Endothelial cell of umbilical vein (primary cell): Measurements from ENCODE around the gene TRMT61B. TPM values are rescaled to one million over a fixed set of nuclear protein-coding genes. Genes with fewer than 3 reads are reported as not detected.

Experiments
- BruUV-seq: library from RNA; stranded (reverse); fragments of 400-500 nt; replicated peaks from 2 replicates; lab custom pipeline; 2021; lab: Mats Ljungman, UMichigan
- CTCF ChIA-PET: fragments of 300-600, 350-600 bp; sonication (Branson Sonifier 250); formaldehyde crosslinking; loops from one replicate; lab custom pipeline; 2021; ENCODE audit warnings: antibody characterized with exemption, inconsistent platforms; lab: Charles Lee
- POLR2A ChIA-PET: fragments of 300-600, 350-600 bp; sonication (Branson Sonifier 250); formaldehyde crosslinking; loops from one replicate; lab custom pipeline; 2021; ENCODE audit warnings: antibody characterized with exemption, inconsistent platforms; lab: Charles Lee
- DNase-seq: peaks from one replicate; pipeline ENCODE4 v3.0.0-alpha.2; 2011; ENCODE audit warnings: low read depth, low spot score
- FAIRE-seq: peaks from 2 replicates; lab custom pipeline; 2011; peaks lifted over from hg19 to GRCh38; lab: Jason Lieb, UNC
- H2AFZ ChIP-seq: 2 replicates; pipeline ENCODE4 v1.6.0; 2012; ENCODE audit warnings: low read depth, low read length, control low read depth, inconsistent platforms
- H3K27ac ChIP-seq: 2 replicates; pipeline ENCODE4 v1.5.1; 2011; ENCODE audit warnings: low read depth, mild to moderate bottlenecking, control low read depth, low read length, moderate library complexity; ENCODE audit not compliant: insufficient read depth
- H3K27me3 ChIP-seq, 2 experiments: 2 replicates each; pipeline versions ENCODE4 v1.6.0 to v1.6.1; 2011; ENCODE audit warnings: low read length in 2 of 2, mixed read lengths in 1 of 2; ENCODE audit not compliant: control insufficient read depth in 2 of 2, insufficient read depth in 2 of 2
- H3K36me3 ChIP-seq, 2 experiments: 2 replicates in 1 of 2; 3 replicates in 1 of 2; pipeline ENCODE4 v1.5.1; 2011; ENCODE audit warnings: low read length in 2 of 2, mild to moderate bottlenecking in 1 of 2, moderate library complexity in 1 of 2; ENCODE audit not compliant: control insufficient read depth in 2 of 2, insufficient read depth in 2 of 2; ENCODE audit errors: extremely low read depth in 1 of 2
- H3K4me1 ChIP-seq: 3 replicates; pipeline ENCODE4 v1.5.1; 2011; ENCODE audit warnings: mild to moderate bottlenecking, low read length; ENCODE audit not compliant: control insufficient read depth, insufficient read depth; ENCODE audit errors: extremely low read depth
- H3K4me2 ChIP-seq: 2 replicates; pipeline ENCODE4 v1.6.1; 2011; ENCODE audit warnings: low read length, control low read depth, mixed read lengths; ENCODE audit not compliant: insufficient read depth
- H3K4me3 ChIP-seq, 3 experiments: fragments of 200-600 bp in 1 of 3; sonication (generic), shearing (Covaris generic) in 1 of 3; replicated peaks in 1 of 3; 2 replicates each; pipeline ENCODE4 v1.5.1; 2011 to 2016; ENCODE audit warnings: control low read depth in 3 of 3, low read length in 3 of 3, mild to moderate bottlenecking in 2 of 3, inconsistent platforms in 1 of 3, low read depth in 1 of 3, moderate library complexity in 1 of 3; ENCODE audit not compliant: insufficient read depth in 1 of 3
- H3K79me2 ChIP-seq: 2 replicates; pipeline ENCODE4 v1.6.0; 2012; ENCODE audit warnings: low read length, inconsistent platforms; ENCODE audit not compliant: control insufficient read depth, insufficient read depth
- H3K9ac ChIP-seq: replicated peaks from 2 replicates; pipeline ENCODE3; 2011; ENCODE audit warnings: low read length, control low read depth; ENCODE audit not compliant: insufficient read depth; ENCODE audit errors: extremely low read depth
- H3K9me1 ChIP-seq: replicated peaks from 3 replicates; pipeline ENCODE4 v1.6.0; 2011; ENCODE audit warnings: mild to moderate bottlenecking, low read length; ENCODE audit not compliant: control insufficient read depth, insufficient read depth; ENCODE audit errors: extremely low read depth
- H3K9me3 ChIP-seq: replicated peaks from 2 replicates; pipeline ENCODE4 v1.5.1; 2012; ENCODE audit warnings: low read length, inconsistent platforms; ENCODE audit not compliant: control insufficient read depth, insufficient read depth
- H4K20me1 ChIP-seq: replicated peaks from 2 replicates; pipeline ENCODE3; 2011; ENCODE audit warnings: mild to moderate bottlenecking, low read length; ENCODE audit not compliant: control insufficient read depth, insufficient read depth; ENCODE audit errors: extremely low read depth
- EZH2 ChIP-seq: IDR thresholded peaks from 2 replicates; pipeline ENCODE4 v1.6.1; 2012; ENCODE audit warnings: borderline replicate concordance, low read depth, mild to moderate bottlenecking, moderate library complexity, low read length, inconsistent platforms; ENCODE audit not compliant: severe bottlenecking
- FOS ChIP-seq: IDR thresholded peaks from 2 replicates; pipeline ENCODE4 v1.6.1; 2011; ENCODE audit warnings: mild to moderate bottlenecking, low read length, moderate library complexity, borderline replicate concordance; ENCODE audit not compliant: insufficient read depth
- GATA2 ChIP-seq: IDR thresholded peaks from 2 replicates; pipeline ENCODE4 v1.7.0; 2011; ENCODE audit warnings: low read depth, mild to moderate bottlenecking, moderate library complexity, mixed read lengths, low read length; ENCODE audit not compliant: insufficient read length, insufficient read depth
- JUN ChIP-seq: IDR thresholded peaks from 2 replicates; pipeline ENCODE4 v1.6.1; 2011; ENCODE audit warnings: borderline replicate concordance, low read depth; ENCODE audit not compliant: insufficient read length, insufficient read depth
- MAX ChIP-seq: IDR thresholded peaks from 2 replicates; pipeline ENCODE4 v1.6.1; 2011; ENCODE audit not compliant: insufficient read depth, insufficient read length
- MYC ChIP-seq: IDR thresholded peaks from one replicate; pipeline ENCODE4 v1.6.1; 2011; ENCODE audit warnings: mild to moderate bottlenecking, low read depth, low read length
- POLR2A ChIP-seq: IDR thresholded peaks from 2 replicates; pipeline ENCODE4 v1.6.1; 2012; ENCODE audit warnings: low read depth, mild to moderate bottlenecking, control low read depth, low read length
- POLR2AphosphoS5 ChIP-seq: IDR thresholded peaks from 2 replicates; pipeline ENCODE4 v1.6.1; 2012; ENCODE audit warnings: low read depth, mild to moderate bottlenecking, control low read depth, low read length, moderate library complexity; ENCODE audit not compliant: insufficient read depth
- dilution Hi-C: fragments of 300-500 bp; cut with MboI; formaldehyde crosslinking; loops from one replicate; pipeline ENCODE4 v1.15.0; 2019; ENCODE audit warnings: low sequenced_read_pairs; ENCODE audit not compliant: extremely low pct_ligation_motif_present
- intact Hi-C: fragments of 100-400 bp; cut with micrococcal nuclease; formaldehyde crosslinking; loops from one replicate; pipeline ENCODE4 v1.10.0; 2022
- polyA plus RNA-seq, 4 experiments: library from polyadenylated mRNA; depleted of rRNA in 3 of 4; stranded (reverse) in 3 of 4; unstranded in 1 of 4; fragments of >200 nt; gene quantifications; 2 replicates each; pipeline versions ENCODE4 v1.2.1 to v1.2.3, GENCODE V29; 2011 to 2012; ENCODE audit warnings: missing spikeins in 1 of 4
- total RNA-seq: library from RNA; stranded (reverse); gene quantifications from 2 replicates; pipeline ENCODE4 v1.2.3, GENCODE V29; 2021
- TF ChIP-seq, protein P1 (sequence below), 2 donors: IDR thresholded peaks; 1 replicate in 1 of 2; 2 replicates in 1 of 2; pipeline ENCODE4 v1.5.1; 2011; ENCODE audit warnings: low read length in 2 of 2, mild to moderate bottlenecking in 2 of 2, moderate library complexity in 2 of 2, control low read depth in 1 of 2, inconsistent platforms in 1 of 2, low read depth in 1 of 2; ENCODE audit not compliant: insufficient read depth in 1 of 2; ENCODE audit errors: extremely low read depth in 1 of 2

TRMT61B gene
- total and polyA plus RNA-seq, 2 donors (not counting 3 experiments of a cell fraction or from before 2014, with no cell fraction given) = 4.6 to 13.6 TPM

GRCh38 chr2:28905533-28905932, 35.4 kb upstream of the TRMT61B start:
- FAIRE-seq (no peak), DNase-seq (no peak)
- POLR2A ChIA-PET = no interaction called here
- H3K4me1 ChIP-seq = no peaks in the 10 kb centered on the region
- H3K9me1 ChIP-seq = no peaks in the 10 kb centered on the region
- dilution Hi-C loops (no loop called here), intact Hi-C loops (no loop called here)
- no peaks in the 10 kb centered on the region for H3K27me3 ChIP-seq
- TF ChIP-seq FOS (no peak), MAX (no peak), POLR2A (no peak), EZH2 (no peak), GATA2 (no peak), POLR2AphosphoS5 (no peak), JUN (no peak), MYC (no peak)
- TF ChIP-seq, protein P1, sequence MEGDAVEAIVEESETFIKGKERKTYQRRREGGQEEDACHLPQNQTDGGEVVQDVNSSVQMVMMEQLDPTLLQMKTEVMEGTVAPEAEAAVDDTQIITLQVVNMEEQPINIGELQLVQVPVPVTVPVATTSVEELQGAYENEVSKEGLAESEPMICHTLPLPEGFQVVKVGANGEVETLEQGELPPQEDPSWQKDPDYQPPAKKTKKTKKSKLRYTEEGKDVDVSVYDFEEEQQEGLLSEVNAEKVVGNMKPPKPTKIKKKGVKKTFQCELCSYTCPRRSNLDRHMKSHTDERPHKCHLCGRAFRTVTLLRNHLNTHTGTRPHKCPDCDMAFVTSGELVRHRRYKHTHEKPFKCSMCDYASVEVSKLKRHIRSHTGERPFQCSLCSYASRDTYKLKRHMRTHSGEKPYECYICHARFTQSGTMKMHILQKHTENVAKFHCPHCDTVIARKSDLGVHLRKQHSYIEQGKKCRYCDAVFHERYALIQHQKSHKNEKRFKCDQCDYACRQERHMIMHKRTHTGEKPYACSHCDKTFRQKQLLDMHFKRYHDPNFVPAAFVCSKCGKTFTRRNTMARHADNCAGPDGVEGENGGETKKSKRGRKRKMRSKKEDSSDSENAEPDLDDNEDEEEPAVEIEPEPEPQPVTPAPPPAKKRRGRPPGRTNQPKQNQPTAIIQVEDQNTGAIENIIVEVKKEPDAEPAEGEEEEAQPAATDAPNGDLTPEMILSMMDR (IDR thresholded peaks at IDR 0.05; ENCODE audit: extremely low read depth in 1 of 2, insufficient read depth in 1 of 2, low read depth in 1 of 2, low read length in 2 of 2) = no peak
- H3K4me3 ChIP-seq = no peak overlapping the region
- H4K20me1 ChIP-seq = peaks cover 12% of the 10 kb centered on the region
- no peak overlapping the region for H3K9ac ChIP-seq
- H3K79me2 ChIP-seq = peaks cover 93% of the 10 kb centered on the region
- H3K36me3 ChIP-seq = peaks cover 23 to 33% of the 10 kb centered on the region in 2 experiments
- H3K9me3 ChIP-seq = no peaks in the 10 kb centered on the region
- no peak overlapping the region for H3K27ac ChIP-seq
- CTCF ChIA-PET = interaction anchor here (1.5 kb wide), 1 partner anchor 338 kb away, joined by 4 read pairs; no protein-coding TSS in a partner anchor
- H2AFZ ChIP-seq = no peak overlapping the region
- no TSS peak for BruUV-seq
- H3K4me2 ChIP-seq = no peak overlapping the region
